Ectodermal cell (in vitro differentiated cells): Measurements from ENCODE around the gene MRPL42.
"Not testable (repeated sequence)": the region's sequence is repeated elsewhere in the genome, so short reads cannot be mapped to it uniquely, and the experiment has no call there.

Experiments used
- H3K27ac ChIP-seq: 2 replicates; pipeline ENCODE4 v1.7.0; 2013; ENCODE audit warnings: mild to moderate bottlenecking, low read depth, low read length; ENCODE audit not compliant: insufficient read depth, poor library complexity, severe bottlenecking
- H3K27me3 ChIP-seq: 2 replicates; pipeline ENCODE4 v1.7.0; 2013; ENCODE audit warnings: mild to moderate bottlenecking, low read length; ENCODE audit not compliant: insufficient read depth, control insufficient read depth, poor library complexity, severe bottlenecking
- H3K36me3 ChIP-seq: one replicate; pipeline ENCODE4 v1.7.0; 2013; ENCODE audit warnings: low read length; ENCODE audit not compliant: control insufficient read depth, insufficient read depth
- H3K4me1 ChIP-seq: one replicate; pipeline ENCODE4 v1.7.0; 2013; ENCODE audit warnings: low read length; ENCODE audit not compliant: control insufficient read depth, insufficient read depth
- H3K4me3 ChIP-seq: 2 replicates; pipeline ENCODE4 v1.7.0; 2013; ENCODE audit warnings: low read depth, low read length, control low read depth; ENCODE audit not compliant: insufficient read depth
- H3K9me3 ChIP-seq: 2 replicates; pipeline ENCODE4 v1.7.0; 2013; ENCODE audit warnings: mild to moderate bottlenecking, low read length, moderate library complexity; ENCODE audit not compliant: control insufficient read depth
- WGBS, 2 experiments: methylation state at CpG; one replicate each; pipeline ENCODE4 v1.1.7; 2013; ENCODE audit warnings: missing lambda C conversion rate in 2 of 2; 5-methylcytosine and 5-hydroxymethylcytosine counted together

The MRPL42 gene

DNA sequence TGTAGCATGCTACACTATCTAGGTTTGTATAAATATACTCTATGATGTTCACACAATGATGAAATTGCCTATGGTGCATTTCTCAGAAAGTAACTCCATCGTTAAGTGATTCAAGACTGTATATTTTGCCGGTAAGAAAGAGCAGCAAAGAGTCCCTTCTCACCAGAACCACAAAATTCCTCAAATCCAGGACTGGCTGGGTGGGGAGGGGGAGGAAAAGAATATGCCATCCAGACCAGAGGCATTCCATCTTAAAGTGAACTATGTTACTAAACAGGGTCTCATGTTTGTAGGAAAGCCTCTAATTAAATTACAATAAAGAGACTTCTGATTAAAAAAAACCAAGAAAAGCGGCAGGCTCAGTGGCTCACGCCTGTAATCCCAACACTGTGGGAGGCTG lies 37.0 kb upstream of the MRPL42 start:
- no peaks in the 10 kb centered on the region for H3K9me3 ChIP-seq
- no peaks in the 10 kb centered on the region for H3K36me3 ChIP-seq
- no peaks in the 10 kb centered on the region for H3K27me3 ChIP-seq
- WGBS, 2 experiments, result 92 to 97% methylated on average over 2 to 4 of the region's 4 CpGs
- H3K4me1 ChIP-seq, result no peaks in the 10 kb centered on the region
- no peak overlapping the region for H3K4me3 ChIP-seq
- no peak overlapping the region for H3K27ac ChIP-seq

GRCh38 chr12:93432031-93432430 lies 35.3 kb upstream of the MRPL42 start:
- H3K4me3 ChIP-seq, H3K9me3 ChIP-seq: not testable (repeated sequence)
- WGBS, 2 experiments, result 95% methylated on average over 4 to 6 of the region's 6 CpGs

DNA sequence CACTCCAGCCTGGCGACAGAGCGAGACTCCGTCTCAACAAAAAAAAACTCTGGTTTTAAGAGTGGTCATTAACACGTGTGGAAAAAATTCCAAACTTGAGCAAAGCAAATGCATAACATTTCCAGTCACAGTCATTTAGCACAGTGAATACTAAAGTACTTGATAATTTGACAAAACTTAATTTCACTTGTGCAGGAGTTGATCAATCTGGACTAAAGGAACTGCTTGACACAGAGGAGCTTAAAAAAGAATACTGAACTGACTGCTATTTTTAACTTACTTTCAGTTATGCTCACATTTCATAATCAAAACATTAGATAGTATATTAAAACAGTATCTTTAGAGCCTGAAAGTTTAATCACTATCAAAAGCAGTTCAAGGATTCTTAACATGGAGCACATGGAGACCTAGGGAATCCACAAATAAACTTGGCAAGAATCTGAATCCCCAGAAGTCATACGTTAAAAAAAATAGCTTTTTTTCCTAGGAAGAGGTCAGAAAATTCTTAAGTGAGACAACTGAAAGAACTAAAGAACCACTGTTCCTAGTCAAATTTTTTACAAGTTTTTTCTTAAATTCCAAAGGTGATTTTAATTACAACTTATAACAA lies 33.0 kb upstream of the MRPL42 start:
- Histone ChIP-seq H3K4me1 (peaks cover 4% of the 10 kb centered on the region), H3K27ac (no peak overlapping the region), H3K4me3 (no peak overlapping the region), H3K9me3 (no peaks in the 10 kb centered on the region), H3K36me3 (no peaks in the 10 kb centered on the region), H3K27me3 (no peaks in the 10 kb centered on the region)
- WGBS, 2 experiments, result 91 to 93% methylated on average over 5 of the region's 5 CpGs

More at GRCh38 chr12:93432031-93432430, 35.3 kb upstream of the MRPL42 start:
- not testable (repeated sequence) for H3K27me3 ChIP-seq, H3K4me1 ChIP-seq, H3K36me3 ChIP-seq, H3K27ac ChIP-seq

GRCh38 chr12:93438266-93439050 lies 28.9 kb upstream of the MRPL42 start:
- Histone ChIP-seq H3K27ac (no peak overlapping the region), H3K4me3 (no peak overlapping the region), H3K4me1 (peaks cover 25% of the 10 kb centered on the region), H3K36me3 (no peaks in the 10 kb centered on the region), H3K27me3 (no peaks in the 10 kb centered on the region), H3K9me3 (no peaks in the 10 kb centered on the region)
- WGBS, 2 experiments, result 92 to 97% methylated on average over 3 of the region's 3 CpGs

DNA sequence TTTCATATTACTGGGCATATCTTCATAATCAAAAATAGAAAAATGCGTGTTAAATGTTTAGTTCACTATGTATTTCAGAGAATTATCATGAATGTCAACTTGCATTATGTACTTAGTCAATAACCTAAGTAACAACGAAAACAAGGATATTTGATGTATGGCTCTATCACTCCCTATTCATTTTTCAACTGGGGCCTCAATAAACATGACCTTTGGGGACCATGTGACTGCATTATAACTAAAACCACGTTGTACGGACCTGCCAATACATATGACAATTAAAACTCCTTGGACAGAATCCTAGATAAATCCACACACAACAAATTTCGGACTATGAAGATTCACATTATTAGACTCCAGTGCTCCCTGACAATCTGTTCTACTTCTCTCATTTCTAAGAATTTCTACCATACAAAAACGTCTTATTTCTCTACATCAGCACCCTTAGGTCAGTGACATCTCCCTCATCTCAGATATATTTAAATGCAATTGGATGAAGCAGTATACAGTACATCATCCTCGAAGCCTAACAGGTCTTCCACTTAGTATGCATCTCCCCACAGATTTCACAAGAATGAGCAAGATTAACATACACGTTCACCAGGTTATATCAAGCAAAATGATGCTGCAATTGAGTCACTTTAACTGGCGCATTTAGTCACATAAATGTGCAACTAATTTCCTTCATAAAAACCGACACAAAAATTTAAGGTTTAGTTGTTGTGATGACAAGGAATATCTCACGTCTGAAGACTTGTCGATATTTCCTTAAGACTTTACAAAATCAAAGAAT lies 27.1 kb upstream of the MRPL42 start:
- Histone ChIP-seq H3K27me3 (no peaks in the 10 kb centered on the region), H3K4me1 (peaks cover 25% of the 10 kb centered on the region), H3K36me3 (no peaks in the 10 kb centered on the region), H3K27ac (no peak overlapping the region), H3K4me3 (peak overlapping the region; percentile 90), H3K9me3 (no peaks in the 10 kb centered on the region)
- WGBS, 2 experiments, result 38 to 46% methylated on average over 11 to 12 of the region's 12 CpGs

- Histone ChIP-seq H3K4me3 (peak overlapping the region; percentile 90), H3K9me3 (no peaks in the 10 kb centered on the region), H3K36me3 (no peaks in the 10 kb centered on the region), H3K4me1 (peaks cover 25% of the 10 kb centered on the region), H3K27ac (peak overlapping the region; percentile 68), H3K27me3 (no peaks in the 10 kb centered on the region)
- 0% methylated on average over 55 of the region's 55 CpGs for WGBS, 2 experiments
These were observed 26.2 kb upstream of the MRPL42 start for GRCh38 chr12:93441081-93441616.

DNA sequence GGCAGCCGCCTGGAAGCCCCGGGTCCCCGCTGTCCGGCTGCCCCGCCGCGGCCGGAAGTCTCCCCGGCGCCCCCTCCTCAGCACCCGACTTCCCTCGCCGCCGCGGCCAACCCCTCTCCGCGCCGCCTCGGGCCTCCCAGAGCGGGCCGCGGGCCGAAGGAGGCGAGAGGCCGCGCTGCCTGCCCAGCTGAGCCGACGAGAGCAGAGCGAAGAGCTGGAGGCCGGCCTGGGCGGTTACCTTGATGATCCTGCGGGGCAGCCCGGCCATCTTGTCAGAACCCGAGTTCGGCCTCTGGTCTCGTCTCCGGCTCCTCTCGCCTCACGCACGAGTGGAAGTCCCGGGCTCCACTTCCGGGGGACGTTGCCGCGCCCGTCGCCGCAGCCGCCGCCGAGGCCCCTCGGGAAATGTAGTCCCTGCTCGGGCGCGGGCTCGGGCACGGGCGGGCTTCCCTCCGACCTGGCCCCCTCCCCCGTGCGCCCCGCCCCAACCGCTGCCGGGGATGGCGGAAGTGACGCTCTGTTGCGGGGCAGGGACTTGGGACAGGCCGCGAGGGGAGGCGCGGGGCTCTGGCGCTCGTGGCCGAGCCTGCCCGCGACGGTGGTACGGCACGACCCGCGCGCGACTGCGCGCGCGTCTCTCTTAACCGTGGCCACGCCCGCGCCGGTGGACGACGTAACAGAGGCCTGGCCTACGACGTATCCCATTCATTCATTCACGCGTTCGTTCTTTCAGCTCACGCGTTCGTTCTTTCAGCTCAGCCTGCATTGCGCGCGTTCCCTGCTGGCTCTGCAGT lies 25.5 kb upstream of the MRPL42 start, which contains the start of gene UBE2N:
Gene UBE2N, minus strand, starts transcription at position 331 of the 794 bp plus-strand sequence. Its CDS starts 63 bp downstream, at position 268.
- no peaks in the 10 kb centered on the region for H3K9me3 ChIP-seq
- peak within 1 kb of the TSS; percentile 84 for H3K27ac ChIP-seq
- no peaks in the 10 kb centered on the region for H3K36me3 ChIP-seq
- H3K4me3 ChIP-seq, result peak within 1 kb of the TSS; percentile 90
- no peaks in the 10 kb centered on the region for H3K27me3 ChIP-seq
- H3K4me1 ChIP-seq, result peaks cover 25% of the 10 kb centered on the region
- WGBS, 2 experiments, result 0% methylated on average over 105 of the region's 105 CpGs

- Histone ChIP-seq H3K9me3 (no peaks in the 10 kb centered on the region), H3K36me3 (no peaks in the 10 kb centered on the region), H3K4me1 (peaks cover 25% of the 10 kb centered on the region), H3K4me3 (peak overlapping the region; percentile 90), H3K27ac (peak overlapping the region; percentile 84), H3K27me3 (no peaks in the 10 kb centered on the region)
- WGBS, 2 experiments, result 7 to 10% methylated on average over 19 of the region's 19 CpGs
These were observed 24.6 kb upstream of the MRPL42 start for GRCh38 chr12:93442411-93443340.

GRCh38 chr12:93443576-93443975 lies 23.7 kb upstream of the MRPL42 start:
- H3K27ac ChIP-seq, result no peak overlapping the region
- no peaks in the 10 kb centered on the region for H3K27me3 ChIP-seq
- H3K9me3 ChIP-seq, result no peaks in the 10 kb centered on the region
- no peak overlapping the region for H3K4me3 ChIP-seq
- H3K4me1 ChIP-seq, result peaks cover 25% of the 10 kb centered on the region
- H3K36me3 ChIP-seq, result no peaks in the 10 kb centered on the region
- 92 to 98% methylated on average over 4 of the region's 4 CpGs for WGBS, 2 experiments
